ENCODE measurements around the gene DCLK3. TPM values are rescaled to one million over a fixed set of nuclear protein-coding genes. Genes with fewer than 3 reads are reported as not detected.

DCLK3 gene
- total and polyA plus RNA-seq, 8 donors: 0.04 to 0.16 (median 0.07) TPM; not detected in 3

DNA sequence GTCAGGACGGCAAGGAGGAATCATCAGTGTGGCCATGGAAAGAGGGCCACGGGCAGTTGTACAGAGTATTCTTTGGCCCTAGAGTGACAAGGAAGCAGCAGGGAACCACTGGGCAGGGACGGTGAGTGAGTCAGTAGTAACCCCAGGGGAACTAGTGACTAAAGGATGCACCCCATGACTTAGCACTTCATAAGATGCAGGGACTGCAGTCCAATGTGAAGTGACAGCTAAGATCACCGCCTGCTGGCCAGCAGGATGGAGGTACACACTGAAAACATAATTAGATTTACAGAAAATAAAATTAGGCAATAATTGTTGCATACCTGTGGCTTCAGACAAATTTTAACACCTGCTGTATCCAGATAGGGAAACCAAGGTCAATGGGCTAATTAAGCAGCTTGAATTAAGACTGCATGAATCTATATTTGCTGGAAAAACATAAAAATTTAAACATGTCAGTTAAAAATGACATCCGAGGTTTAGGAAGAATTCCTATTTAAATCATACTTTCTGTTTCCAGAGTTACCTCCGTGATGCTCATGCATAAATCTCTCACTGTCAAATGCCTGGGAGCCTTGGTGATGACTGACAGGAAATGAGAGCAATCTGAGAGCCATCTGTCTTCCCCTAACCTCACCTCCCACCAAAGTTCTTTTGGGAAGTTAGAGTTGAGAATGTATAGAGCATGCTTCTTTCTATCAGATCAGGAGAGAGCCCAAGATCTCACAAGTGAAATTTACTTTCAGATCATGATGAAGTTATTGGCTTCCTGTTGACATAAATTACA lies 56.5 kb downstream of the DCLK3 start:
- H3K27ac ChIP-seq: no peak overlapping the region
- H3K4me3 ChIP-seq: no peak overlapping the region
- ATAC-seq (no peak), DNase-seq (no peak), FAIRE-seq (no peak)
- no peaks in the 10 kb centered on the region for H3K4me1 ChIP-seq
- no peaks in the 10 kb centered on the region for H3K36me3 ChIP-seq
- no peaks in the 10 kb centered on the region for H3K27me3 ChIP-seq
- 44 to 52% methylated on average over 6 of the region's 6 CpGs for WGBS, 2 donors
- intact Hi-C loops (cut with DNase I): no loop called here
- no peaks in the 10 kb centered on the region for H3K9me3 ChIP-seq
- TF ChIP-seq, protein P1, sequence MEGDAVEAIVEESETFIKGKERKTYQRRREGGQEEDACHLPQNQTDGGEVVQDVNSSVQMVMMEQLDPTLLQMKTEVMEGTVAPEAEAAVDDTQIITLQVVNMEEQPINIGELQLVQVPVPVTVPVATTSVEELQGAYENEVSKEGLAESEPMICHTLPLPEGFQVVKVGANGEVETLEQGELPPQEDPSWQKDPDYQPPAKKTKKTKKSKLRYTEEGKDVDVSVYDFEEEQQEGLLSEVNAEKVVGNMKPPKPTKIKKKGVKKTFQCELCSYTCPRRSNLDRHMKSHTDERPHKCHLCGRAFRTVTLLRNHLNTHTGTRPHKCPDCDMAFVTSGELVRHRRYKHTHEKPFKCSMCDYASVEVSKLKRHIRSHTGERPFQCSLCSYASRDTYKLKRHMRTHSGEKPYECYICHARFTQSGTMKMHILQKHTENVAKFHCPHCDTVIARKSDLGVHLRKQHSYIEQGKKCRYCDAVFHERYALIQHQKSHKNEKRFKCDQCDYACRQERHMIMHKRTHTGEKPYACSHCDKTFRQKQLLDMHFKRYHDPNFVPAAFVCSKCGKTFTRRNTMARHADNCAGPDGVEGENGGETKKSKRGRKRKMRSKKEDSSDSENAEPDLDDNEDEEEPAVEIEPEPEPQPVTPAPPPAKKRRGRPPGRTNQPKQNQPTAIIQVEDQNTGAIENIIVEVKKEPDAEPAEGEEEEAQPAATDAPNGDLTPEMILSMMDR (IDR thresholded peaks at IDR 0.05): no peak

DNA sequence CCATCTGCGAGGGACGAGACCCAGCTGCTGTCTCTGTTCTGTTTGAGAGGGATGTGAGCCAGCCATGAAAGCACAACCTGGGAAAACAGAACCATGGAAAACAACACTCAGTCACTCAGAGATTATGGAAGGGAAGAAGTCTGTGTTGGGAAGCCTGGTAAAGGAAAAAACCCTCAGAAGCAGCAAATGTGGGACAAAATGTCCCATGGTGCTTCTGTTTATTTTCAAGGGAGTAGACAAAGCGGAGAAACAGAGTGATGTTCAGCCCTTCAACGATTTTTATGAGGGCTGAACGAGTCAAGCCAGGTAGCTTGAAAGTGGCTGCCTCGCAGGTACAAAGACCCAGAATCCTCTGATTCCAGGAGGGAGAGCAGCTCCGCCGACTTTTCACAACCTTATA lies 59.3 kb downstream of the DCLK3 start:
- WGBS, 2 donors: 55 to 65% methylated on average over 8 of the region's 8 CpGs
- intact Hi-C loops (cut with DNase I): no loop called here

DNA sequence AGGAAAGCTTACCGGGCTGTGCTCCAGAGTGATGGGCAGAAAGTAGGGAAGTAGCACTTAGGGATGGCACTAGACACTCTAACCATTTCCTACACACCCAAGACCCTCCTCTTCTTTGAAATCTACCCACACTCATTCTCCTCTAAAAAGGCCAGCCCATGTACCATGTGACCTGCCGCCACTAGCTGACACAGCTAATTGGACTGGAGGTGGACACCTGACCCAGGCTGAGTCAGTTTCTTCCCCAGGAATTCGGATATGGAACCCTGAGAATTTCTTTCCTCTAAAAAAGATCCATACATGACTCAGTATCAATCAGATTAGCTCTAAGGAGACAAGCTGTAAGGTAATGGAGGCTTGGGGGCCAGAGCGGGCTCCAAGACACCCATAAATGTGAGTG lies 60.1 kb downstream of the DCLK3 start:
- WGBS, 2 donors: 61 to 69% methylated on average over 4 of the region's 4 CpGs
- ATAC-seq: no peak
- no peak for FAIRE-seq
- Histone ChIP-seq H3K36me3 (no peaks in the 10 kb centered on the region), H3K4me1 (no peaks in the 10 kb centered on the region), H3K27ac (no peak overlapping the region), H3K4me3 (no peak overlapping the region), H3K9me3 (no peaks in the 10 kb centered on the region), H3K27me3 (no peaks in the 10 kb centered on the region)
- DNase-seq: no peak
- intact Hi-C loops (cut with DNase I): loop anchor here in 2 of 3 donors (5.0 kb wide), 1 partner anchor 737 kb away; no protein-coding TSS in a partner anchor
- TF ChIP-seq, protein P1 (IDR thresholded peaks at IDR 0.05): no peak

More for the DNA sequence above, 59.3 kb downstream of the DCLK3 start:
- H3K4me3 ChIP-seq: no peak overlapping the region
- no peaks in the 10 kb centered on the region for H3K4me1 ChIP-seq
- ATAC-seq (no peak), DNase-seq (no peak), FAIRE-seq (no peak)
- no peaks in the 10 kb centered on the region for H3K9me3 ChIP-seq
- no peak overlapping the region for H3K27ac ChIP-seq
- no peaks in the 10 kb centered on the region for H3K27me3 ChIP-seq
- TF ChIP-seq, protein P1 (IDR thresholded peaks at IDR 0.05): no peak
- no peaks in the 10 kb centered on the region for H3K36me3 ChIP-seq

DNA sequence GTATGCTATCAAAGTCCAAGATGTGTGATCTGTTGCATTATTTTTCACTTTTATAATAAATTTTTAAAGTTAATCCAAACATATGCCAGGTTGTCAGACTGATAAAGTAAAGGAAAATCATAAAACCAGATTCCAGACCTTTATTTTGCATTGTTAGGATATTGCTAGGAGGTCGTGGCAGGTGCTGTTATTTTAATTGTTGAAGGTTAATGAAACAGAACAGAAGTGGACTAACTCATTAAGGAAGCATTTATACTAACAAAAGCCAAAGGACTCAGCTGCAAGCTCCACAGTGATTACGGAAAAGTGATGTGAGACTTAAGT lies 63.1 kb downstream of the DCLK3 start:
- no peak overlapping the region for H3K4me3 ChIP-seq
- ATAC-seq (no peak), DNase-seq (no peak), FAIRE-seq (no peak)
- H3K27me3 ChIP-seq: no peaks in the 10 kb centered on the region
- no peaks in the 10 kb centered on the region for H3K9me3 ChIP-seq
- TF ChIP-seq, protein P1 (IDR thresholded peaks at IDR 0.05): no peak
- H3K36me3 ChIP-seq: no peaks in the 10 kb centered on the region
- WGBS, 2 donors: 48 to 54% methylated on average over 2 of the region's 2 CpGs
- no peaks in the 10 kb centered on the region for H3K4me1 ChIP-seq
- no peak overlapping the region for H3K27ac ChIP-seq
- intact Hi-C loops (cut with DNase I): loop anchor here in 2 of 3 donors (5.0 kb wide), 1 partner anchor 734 kb away; no protein-coding TSS in a partner anchor
